ENCODE measurements around the gene SLC9A9. TPM values are rescaled to one million over a fixed set of nuclear protein-coding genes. Genes with fewer than 3 reads are reported as not detected.
A peak's percentile ranks its signal among the peaks of the same experiment; 100 is the strongest.

SLC9A9 gene
- total and polyA plus RNA-seq, 9 of the 15 experiments (the other 6 are each of a cell fraction or from before 2014, with no cell fraction given), result 0.03 to 0.13 TPM; not detected in 7

DNA sequence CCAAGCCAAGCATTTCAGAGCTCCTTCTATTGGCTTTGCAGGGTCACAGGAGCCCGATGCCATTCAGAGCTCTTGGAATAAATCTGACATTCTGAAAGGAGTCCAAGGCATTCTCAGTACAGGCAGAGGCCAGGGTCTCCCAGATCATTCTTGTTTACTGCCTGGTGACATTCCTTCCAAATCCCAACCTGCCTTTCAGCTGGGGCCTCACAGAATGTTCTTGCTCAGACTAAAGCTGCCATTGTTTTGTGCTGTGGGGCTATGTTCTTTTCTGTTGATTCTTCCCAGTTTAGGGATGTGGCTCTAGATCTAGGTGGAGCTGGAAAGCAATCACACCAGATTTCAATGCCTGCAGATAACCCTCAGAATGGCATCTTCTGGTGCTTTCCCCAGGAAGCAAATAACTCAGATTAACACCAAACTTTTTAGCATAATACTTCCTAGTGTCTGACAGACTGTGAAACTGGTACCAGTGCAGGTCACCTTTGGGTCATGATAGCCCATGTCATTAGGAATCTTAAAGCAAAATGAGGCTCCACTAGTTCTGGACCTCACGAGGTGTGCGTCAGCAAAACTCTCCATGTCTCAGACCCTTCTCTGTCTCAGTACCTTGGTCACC, 561.8 kb downstream of the SLC9A9 start:
- no peak overlapping the region; a peak in 1 of 4 replicates for H3K9ac ChIP-seq (ENCODE audit: insufficient read depth in 1 of 2, low read depth in 2 of 2, low read length in 2 of 2)
- CTCF ChIA-PET (ENCODE audit: low intra/inter-chr PET ratio), result no interaction called here
- no TSS peak for BruUV-seq (replicated peaks)
- TF ChIP-seq CBFA2T2 (conservative IDR thresholded peaks at IDR 0.05) (no peak), TRIM24 (IDR thresholded peaks at IDR 0.05) (no peak), ZC3H4 (CRISPR knock-in tag; IDR thresholded peaks at IDR 0.05; ENCODE audit: borderline replicate concordance) (no peak)
- TF ChIP-seq, protein P1, sequence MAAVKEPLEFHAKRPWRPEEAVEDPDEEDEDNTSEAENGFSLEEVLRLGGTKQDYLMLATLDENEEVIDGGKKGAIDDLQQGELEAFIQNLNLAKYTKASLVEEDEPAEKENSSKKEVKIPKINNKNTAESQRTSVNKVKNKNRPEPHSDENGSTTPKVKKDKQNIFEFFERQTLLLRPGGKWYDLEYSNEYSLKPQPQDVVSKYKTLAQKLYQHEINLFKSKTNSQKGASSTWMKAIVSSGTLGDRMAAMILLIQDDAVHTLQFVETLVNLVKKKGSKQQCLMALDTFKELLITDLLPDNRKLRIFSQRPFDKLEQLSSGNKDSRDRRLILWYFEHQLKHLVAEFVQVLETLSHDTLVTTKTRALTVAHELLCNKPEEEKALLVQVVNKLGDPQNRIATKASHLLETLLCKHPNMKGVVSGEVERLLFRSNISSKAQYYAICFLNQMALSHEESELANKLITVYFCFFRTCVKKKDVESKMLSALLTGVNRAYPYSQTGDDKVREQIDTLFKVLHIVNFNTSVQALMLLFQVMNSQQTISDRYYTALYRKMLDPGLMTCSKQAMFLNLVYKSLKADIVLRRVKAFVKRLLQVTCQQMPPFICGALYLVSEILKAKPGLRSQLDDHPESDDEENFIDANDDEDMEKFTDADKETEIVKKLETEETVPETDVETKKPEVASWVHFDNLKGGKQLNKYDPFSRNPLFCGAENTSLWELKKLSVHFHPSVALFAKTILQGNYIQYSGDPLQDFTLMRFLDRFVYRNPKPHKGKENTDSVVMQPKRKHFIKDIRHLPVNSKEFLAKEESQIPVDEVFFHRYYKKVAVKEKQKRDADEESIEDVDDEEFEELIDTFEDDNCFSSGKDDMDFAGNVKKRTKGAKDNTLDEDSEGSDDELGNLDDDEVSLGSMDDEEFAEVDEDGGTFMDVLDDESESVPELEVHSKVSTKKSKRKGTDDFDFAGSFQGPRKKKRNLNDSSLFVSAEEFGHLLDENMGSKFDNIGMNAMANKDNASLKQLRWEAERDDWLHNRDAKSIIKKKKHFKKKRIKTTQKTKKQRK (IDR thresholded peaks at IDR 0.05; ENCODE audit: borderline replicate concordance, low read depth, low read length), result no peak
- TF ChIP-seq, protein P2, sequence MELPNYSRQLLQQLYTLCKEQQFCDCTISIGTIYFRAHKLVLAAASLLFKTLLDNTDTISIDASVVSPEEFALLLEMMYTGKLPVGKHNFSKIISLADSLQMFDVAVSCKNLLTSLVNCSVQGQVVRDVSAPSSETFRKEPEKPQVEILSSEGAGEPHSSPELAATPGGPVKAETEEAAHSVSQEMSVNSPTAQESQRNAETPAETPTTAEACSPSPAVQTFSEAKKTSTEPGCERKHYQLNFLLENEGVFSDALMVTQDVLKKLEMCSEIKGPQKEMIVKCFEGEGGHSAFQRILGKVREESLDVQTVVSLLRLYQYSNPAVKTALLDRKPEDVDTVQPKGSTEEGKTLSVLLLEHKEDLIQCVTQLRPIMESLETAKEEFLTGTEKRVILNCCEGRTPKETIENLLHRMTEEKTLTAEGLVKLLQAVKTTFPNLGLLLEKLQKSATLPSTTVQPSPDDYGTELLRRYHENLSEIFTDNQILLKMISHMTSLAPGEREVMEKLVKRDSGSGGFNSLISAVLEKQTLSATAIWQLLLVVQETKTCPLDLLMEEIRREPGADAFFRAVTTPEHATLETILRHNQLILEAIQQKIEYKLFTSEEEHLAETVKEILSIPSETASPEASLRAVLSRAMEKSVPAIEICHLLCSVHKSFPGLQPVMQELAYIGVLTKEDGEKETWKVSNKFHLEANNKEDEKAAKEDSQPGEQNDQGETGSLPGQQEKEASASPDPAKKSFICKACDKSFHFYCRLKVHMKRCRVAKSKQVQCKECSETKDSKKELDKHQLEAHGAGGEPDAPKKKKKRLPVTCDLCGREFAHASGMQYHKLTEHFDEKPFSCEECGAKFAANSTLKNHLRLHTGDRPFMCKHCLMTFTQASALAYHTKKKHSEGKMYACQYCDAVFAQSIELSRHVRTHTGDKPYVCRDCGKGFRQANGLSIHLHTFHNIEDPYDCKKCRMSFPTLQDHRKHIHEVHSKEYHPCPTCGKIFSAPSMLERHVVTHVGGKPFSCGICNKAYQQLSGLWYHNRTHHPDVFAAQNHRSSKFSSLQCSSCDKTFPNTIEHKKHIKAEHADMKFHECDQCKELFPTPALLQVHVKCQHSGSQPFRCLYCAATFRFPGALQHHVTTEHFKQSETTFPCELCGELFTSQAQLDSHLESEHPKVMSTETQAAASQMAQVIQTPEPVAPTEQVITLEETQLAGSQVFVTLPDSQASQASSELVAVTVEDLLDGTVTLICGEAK (IDR thresholded peaks at IDR 0.05), result no peak
- TF ChIP-seq, protein P2 (CRISPR knock-in tag; IDR thresholded peaks at IDR 0.05), result no peak
- TF ChIP-seq, protein P3, sequence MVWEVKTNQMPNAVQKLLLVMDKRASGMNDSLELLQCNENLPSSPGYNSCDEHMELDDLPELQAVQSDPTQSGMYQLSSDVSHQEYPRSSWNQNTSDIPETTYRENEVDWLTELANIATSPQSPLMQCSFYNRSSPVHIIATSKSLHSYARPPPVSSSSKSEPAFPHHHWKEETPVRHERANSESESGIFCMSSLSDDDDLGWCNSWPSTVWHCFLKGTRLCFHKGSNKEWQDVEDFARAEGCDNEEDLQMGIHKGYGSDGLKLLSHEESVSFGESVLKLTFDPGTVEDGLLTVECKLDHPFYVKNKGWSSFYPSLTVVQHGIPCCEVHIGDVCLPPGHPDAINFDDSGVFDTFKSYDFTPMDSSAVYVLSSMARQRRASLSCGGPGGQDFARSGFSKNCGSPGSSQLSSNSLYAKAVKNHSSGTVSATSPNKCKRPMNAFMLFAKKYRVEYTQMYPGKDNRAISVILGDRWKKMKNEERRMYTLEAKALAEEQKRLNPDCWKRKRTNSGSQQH (CRISPR knock-in tag; IDR thresholded peaks at IDR 0.05), result no peak

More for the DNA sequence above, 561.8 kb downstream of the SLC9A9 start:
- ATAC-seq, result no peak
- Histone ChIP-seq H2AFZ (ENCODE audit: low read depth, low read length) (peak overlapping the region; percentile 57; the same call in 1 of the 2 replicates), H3K4me3 (no peak overlapping the region), H3K36me3 (ENCODE audit: control insufficient read depth, insufficient read depth, low read length) (no peaks in the 10 kb centered on the region), H4K20me1 (replicated peaks; ENCODE audit: control insufficient read depth, insufficient read depth, low read length) (no peaks in the 10 kb centered on the region), H3K79me2 (ENCODE audit: control insufficient read depth, insufficient read depth, low read length) (no peaks in the 10 kb centered on the region), H3K4me2 (ENCODE audit: insufficient read depth, low read length) (no peak overlapping the region), H3K27ac (ENCODE audit: extremely low read depth, low read depth, low read length) (no peak overlapping the region), H3K9me1 (ENCODE audit: control insufficient read depth, insufficient read depth, low read length) (no peaks in the 10 kb centered on the region), H3K9me3 (replicated peaks; ENCODE audit: control insufficient read depth, insufficient read depth, low read depth, low read length) (no peaks in the 10 kb centered on the region), H3K27me3 (ENCODE audit: control insufficient read depth in 2 of 2, insufficient read depth in 2 of 2, low read length in 2 of 2) (no peaks in the 10 kb centered on the region), H3K4me1 (replicated peaks in 1 of 2; ENCODE audit: control insufficient read depth in 2 of 2, insufficient read depth in 2 of 2, low read length in 2 of 2) (peaks cover 4 to 33% of the 10 kb centered on the region in 2 experiments; a peak in 3 of 5 replicates)
- intact Hi-C loops (cut with micrococcal nuclease), result no loop called here
- WGBS (ENCODE audit: insufficient coverage, low coverage, missing lambda C conversion rate), result 74% methylated on average over 3 of the region's 3 CpGs
- in situ Hi-C loops (cut with MboI), result no loop called here
- no peak for DNase-seq (ENCODE audit: extremely low read depth in 1 of 4, low spot score in 3 of 4)
- no peak for FAIRE-seq
- POLR2A ChIA-PET, result interaction anchor here (0.5 to 1.8 kb wide), 4 partner anchors 11 to 134 kb away, joined by 3 to 4 read pairs (median 4); no protein-coding TSS in a partner anchor
